Ureter (tissue), 1 donor: ENCODE measurements around the gene AFG3L2. TPM values are rescaled to one million over a fixed set of nuclear protein-coding genes. Genes with fewer than 3 reads are reported as not detected.

Experiments used
- DNase-seq: peaks from one replicate; pipeline ENCODE4 v3.0.0-alpha.2; 2020; ENCODE audit warnings: low spot score
- total RNA-seq: library from RNA; stranded (reverse); gene quantifications from one replicate; pipeline ENCODE4 v1.2.4, GENCODE V29; 2023
- donor health status: DM: yes; HTN: yes; CAD: no.

The AFG3L2 gene
- total RNA-seq, 1 donor from 2014 or later = 59.0 TPM

GRCh38 chr18:12325726-12326245, 51.2 kb downstream of the AFG3L2 start:
- no peak for DNase-seq

GRCh38 chr18:12324991-12325725, 51.9 kb downstream of the AFG3L2 start:
- DNase-seq = no peak

DNA sequence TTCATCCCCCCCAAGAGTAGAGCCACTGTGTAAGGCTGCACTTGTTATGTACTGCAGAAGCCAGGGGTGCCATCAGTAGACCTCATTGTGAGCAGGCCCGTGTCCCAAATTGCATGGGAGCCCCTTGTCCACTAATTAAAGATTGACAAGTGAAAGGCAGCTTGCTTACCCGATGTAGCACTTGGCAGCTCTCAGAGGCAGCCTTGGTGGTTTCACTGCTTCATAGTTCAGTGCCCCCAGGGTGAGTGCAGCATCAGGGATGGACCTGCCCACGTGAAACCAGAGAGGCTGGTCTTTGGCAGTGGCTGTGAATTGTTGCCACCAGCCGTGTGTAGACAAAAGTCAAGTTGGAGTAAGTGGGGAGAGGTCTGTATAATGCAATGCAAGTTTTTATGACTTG, 55.7 kb downstream of the AFG3L2 start:
- DNase-seq = no peak

DNA sequence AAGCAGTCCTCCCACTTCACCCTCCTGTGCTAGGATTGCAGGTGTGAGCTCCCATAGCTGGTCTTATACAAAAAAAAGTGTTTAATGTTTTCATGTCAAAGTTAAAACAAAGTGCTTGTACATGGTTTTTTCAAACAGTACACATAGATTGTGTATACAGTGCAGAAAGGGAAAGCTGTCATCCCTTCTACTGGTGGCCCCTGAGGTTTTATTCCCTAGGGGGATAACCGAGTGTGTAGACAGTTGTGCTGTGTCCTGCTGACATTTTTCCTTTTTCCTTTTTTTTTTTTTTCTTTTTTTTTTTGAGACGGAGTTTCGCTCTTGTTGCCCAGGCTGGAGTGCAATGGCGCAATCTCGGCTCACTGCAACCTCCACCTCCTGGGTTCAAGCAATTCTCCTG, 58.2 kb downstream of the AFG3L2 start:
- no peak for DNase-seq

DNA sequence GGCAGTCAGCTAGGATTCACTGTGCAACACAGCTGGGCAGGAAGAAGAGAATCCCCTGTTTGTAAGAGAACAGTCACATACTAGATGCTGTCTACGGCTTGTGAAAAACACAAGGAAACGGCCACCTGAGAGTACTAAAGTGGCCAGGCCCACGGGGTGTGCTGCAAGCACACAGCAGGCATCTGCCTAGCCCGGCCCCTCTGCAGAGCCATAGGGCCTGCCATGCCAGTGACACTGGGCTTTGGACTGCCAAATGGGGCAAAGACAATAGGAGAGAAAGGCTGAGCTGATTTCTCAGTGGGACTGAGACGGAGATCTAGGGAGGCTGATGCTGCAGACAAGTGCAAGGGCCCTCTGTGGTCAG, 58.7 kb downstream of the AFG3L2 start:
- no peak for DNase-seq

DNA sequence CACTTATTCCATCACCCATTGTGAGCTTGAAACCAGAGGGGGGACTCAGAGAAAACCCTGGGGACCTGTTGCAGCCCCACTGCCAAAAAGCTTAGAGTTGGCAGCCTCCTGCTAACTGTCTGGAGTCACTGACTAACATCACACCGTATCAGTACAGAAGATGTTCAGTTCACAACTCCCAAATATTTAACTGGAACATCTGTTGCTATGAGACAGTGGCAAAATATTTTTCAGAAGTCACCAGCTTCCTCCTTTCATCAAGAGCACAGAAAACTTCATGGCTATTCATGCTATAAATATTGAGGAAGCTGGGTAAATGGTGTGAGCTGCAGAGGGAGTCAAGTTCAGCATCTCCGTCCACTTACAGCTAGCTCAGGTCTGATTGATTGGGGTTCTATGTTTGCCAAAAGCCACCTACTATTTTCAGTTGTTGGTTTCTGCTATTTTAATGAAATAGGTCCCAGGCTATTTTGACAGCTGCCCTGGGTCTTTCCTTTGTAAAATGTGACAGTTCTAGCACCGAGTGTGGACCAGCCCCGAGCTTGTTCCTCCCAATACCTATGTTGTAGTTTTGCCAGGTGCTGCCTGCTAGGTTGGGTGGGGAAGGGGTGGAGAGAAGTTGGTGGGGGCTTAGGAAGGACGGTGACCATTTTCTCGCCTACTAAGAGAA, 59.2 kb downstream of the AFG3L2 start:
- no peak for DNase-seq

DNA sequence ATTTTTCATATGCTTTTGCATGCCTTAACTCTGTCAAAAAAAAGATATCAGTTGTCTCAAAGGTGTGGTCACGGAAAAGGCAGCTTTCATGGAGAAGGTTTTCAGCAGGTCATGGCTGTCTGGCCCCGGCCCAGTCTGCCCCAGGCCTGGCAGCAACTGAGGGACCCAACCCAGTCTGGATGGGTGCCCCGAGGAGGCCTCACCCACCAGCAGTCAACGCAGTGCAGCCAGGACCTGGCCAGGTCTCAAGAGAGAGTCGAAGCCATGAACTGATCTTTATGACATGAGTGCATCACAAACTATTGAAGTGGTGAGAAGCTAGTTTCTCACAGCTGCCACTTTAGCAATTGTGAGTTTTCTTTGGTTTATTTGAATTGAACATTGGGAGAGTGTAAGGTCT, 61.1 kb downstream of the AFG3L2 start:
- no peak for DNase-seq

- DNase-seq = no peak
Observed at GRCh38 chr18:12315490-12315889, 61.5 kb downstream of the AFG3L2 start.

- DNase-seq = no peak
Observed at GRCh38 chr18:12314591-12315305, 62.3 kb downstream of the AFG3L2 start.

DNA sequence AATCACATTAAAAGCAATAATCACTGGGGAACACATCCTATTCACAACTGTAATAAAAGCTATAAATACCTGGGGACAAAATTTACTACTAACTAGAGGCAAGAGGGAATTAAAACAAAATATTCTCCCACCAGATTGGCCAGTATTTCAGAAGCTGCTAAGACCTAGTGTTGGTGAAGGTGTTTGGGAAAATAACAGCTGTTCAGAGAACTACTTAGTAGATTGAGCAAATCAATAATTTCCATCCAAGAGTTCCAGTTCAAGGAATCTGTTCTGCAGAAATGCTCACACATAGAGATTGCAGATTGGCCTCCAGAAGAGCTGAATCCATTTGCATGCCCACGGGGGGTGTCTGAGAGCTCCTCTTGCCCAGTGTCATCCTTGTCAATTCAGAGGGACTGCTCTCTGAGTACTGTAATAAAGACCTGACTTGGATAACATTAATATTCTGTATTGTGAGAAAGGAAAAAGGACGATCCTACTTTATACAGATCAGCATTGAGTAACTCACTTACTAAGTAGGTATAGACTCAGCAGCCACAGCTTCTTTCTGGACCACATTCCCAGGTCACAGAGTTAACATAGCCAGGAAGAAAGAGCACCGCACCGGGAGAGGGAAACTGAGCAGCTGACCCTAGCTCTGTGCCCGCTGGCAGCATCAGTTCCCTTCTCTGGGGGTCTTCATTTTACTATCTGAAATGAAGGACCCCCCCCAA, 63.3 kb downstream of the AFG3L2 start:
- no peak for DNase-seq

- DNase-seq = no peak
Observed at GRCh38 chr18:12312976-12313375, 64.1 kb downstream of the AFG3L2 start.

DNA sequence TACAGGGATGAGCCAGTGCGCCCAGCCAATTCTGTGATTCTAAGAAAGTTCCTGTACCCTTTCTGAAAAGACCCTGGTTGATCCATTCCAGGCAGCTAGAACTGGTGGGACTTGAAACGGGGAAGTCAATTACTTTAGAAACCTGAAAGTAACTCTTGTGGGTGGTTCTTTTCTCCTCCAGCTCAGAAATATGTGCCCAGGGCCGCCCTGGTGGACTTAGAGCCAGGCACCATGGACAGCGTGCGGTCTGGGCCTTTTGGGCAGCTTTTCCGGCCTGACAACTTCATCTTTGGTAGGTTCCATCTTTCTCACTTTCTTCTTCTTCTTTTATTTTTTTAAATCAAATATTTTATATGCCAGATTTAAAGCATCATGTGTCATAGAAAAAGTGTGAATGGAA, 66.3 kb downstream of the AFG3L2 start:
- DNase-seq = no peak

- no peak for DNase-seq
Observed at GRCh38 chr18:12309683-12310198, 67.3 kb downstream of the AFG3L2 start.

DNA sequence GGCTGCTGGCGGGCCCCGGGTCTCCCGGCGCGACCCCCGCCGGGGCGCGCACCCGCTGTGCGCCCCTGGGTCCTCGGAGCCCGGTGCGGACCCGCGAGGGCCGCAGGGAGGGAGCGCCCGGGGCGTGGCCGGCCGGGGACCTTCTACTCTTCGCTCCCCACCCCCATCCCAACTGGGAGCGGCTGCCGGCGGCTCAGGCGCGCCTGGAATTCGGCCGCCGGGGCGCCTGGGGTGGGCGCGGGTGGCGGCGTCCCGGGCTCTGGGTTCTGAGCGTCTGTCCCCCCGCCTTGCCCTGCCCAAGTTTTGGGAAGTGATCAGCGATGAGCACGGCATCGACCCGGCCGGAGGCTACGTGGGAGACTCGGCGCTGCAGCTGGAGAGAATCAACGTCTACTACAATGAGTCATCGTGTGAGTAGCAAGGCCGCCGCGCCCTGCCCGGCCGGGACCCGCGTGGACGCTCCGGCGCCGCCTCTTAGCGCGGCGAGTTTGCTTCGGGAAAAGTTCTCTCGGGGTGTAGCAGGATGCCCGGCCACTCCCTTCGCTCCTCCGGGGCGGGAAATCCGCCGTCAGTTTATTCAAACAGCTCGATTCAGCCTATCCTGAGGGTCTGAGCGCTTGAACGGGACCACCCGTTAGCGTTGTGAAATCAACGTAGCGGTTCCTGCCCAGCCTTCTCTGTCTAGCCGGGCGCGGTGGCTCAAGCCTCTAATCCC, 68.5 kb downstream of the AFG3L2 start:
- DNase-seq = peak; percentile 87

DNA sequence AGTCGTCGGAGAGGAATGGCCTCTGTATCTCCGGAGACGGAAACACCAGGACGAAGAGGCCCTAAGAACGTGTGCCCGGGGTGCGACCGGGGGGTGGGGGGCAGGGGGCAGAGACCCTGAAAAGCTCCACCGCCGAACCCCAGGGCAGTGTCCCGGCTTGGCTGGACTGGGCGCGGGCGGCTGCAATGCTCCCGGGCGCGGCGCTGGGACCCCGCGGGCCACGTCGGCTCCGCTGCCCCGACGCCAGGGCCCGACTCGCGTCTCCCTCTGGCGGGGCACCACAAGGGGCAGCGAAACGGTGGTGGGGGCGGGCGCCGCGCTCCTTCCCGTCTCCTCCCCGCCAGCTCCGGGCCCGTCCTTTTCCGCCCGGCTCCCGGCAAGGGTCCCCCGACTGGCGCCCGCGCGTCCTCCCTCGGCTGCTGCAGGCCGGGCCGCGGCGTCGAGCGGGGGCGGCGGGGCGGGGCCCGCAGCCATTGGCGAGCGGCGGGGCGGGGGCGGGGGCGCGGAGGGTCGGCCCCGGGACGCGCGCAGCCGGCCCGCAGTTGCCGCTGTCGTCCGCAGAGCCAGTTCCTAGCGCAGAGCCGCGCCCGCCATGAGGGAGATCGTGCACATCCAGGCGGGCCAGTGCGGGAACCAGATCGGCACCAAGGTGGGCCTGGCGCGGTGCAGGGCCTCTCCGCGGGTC, 69.2 kb downstream of the AFG3L2 start, which contains the start of gene TUBB6:
Gene TUBB6, plus strand, starts transcription at position 541 of the 685 bp plus-strand sequence. Its CDS starts 52 bp downstream, at position 593.
- DNase-seq = peak; percentile 75

- peak; percentile 66 for DNase-seq
Observed at GRCh38 chr18:12306752-12307700, 70.0 kb downstream of the AFG3L2 start.

- no peak for DNase-seq
Observed at GRCh38 chr18:12305930-12306629, 70.9 kb downstream of the AFG3L2 start.

DNA sequence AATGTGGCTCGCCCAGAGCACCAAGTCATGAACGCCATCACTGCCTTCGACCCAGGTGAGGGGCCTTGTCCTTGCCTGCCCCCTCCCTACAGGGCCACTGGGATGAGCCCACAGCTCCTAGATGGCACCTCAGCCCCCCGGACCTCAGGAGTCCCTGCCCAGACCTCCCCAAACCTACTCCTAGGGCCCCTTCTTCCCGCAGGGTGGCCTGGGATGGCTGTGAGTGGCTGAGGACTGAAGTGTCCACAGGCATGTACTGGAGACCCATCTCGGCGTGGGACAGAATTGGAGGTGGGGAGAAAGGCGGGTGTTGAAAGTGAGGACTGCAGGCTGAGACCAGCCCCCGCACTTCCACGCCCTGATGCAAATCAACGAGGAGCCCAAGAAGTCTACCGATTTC, 71.8 kb downstream of the AFG3L2 start:
- DNase-seq = no peak
